ENCODE results near the gene CSF2RB. TPM values are rescaled to one million over a fixed set of nuclear protein-coding genes. Genes with fewer than 3 reads are reported as not detected.

Gene CSF2RB
- total RNA-seq, 1 experiment from 2014 or later = not detected

DNA sequence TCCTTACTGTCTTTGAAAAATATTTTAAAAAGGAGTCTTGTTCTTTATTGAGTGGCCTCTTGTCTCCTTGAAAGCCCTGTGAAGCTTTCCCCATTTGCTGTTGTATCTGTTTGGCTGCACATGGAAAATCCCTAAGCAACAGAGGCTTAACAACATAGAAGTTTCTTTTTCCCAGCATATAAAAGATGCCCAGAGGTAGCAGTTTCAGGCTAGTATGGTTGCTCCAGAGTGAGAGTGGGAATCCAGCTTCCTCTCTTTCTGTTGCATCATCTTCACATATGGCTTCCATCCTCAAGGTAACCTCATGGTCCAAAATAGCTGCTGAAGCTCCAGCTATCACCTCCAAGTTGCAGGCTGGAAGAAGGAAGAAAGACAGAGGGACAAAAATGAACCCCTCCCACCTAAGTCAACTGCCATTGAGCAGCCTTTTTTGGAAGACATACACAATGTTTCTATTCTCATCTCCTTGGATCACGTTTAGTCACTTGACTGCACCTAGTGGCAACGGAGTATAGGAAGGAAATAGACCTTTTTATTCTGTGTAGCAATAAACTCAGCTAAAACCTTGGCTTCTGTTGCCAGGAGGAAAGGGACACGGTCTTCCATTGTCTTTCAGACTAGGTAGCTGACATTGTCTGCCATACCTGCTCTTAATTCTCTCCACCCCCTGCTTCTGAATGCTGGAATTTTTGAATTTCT is 5.3 kb downstream of the CSF2RB start:
- no peak overlapping the region for H3K27ac Mint-ChIP-seq
- no peak for DNase-seq
- no CpG with 5 or more reads among the region's 3 CpGs for whole genome bisulfite sequencing (ENCODE audit: extremely low coverage, insufficient read length, low lambda C conversion rate)

More for the DNA sequence above, 5.3 kb downstream of the CSF2RB start:
- Histone ChIP-seq H2BK120ac (ENCODE audit: low read depth, low read length, poor library complexity, severe bottlenecking) (no peak overlapping the region), H3K23me2 (ENCODE audit: insufficient read length, low read depth, low read length, poor library complexity, severe bottlenecking) (no peaks in the 10 kb centered on the region), H2AFZ (ENCODE audit: low read length) (no peak overlapping the region), H3K27me3 (ENCODE audit: insufficient read depth, low read length) (no peaks in the 10 kb centered on the region; the same call in 1 of the 2 replicates), H3T11ph (ENCODE audit: low read length) (no peak overlapping the region), H3K14ac (ENCODE audit: insufficient read depth, low read length) (no peak overlapping the region), H3K79me2 (ENCODE audit: insufficient read depth, low read length) (no peaks in the 10 kb centered on the region), H2AK5ac (ENCODE audit: insufficient read length, low read length) (no peak overlapping the region), H3K4me1 (ENCODE audit: insufficient read depth, low read length) (no peaks in the 10 kb centered on the region), H2BK15ac (ENCODE audit: low read depth, low read length) (no peak overlapping the region), H3K4me2 (ENCODE audit: insufficient read depth, insufficient read length, low read length) (no peak overlapping the region), H2BK20ac (ENCODE audit: low read depth, low read length, poor library complexity, severe bottlenecking) (no peak overlapping the region), H4K20me1 (ENCODE audit: control insufficient read depth, insufficient read depth, insufficient read length) (no peaks in the 10 kb centered on the region), H4K8ac (replicated peaks; ENCODE audit: insufficient read length, low read depth, low read length) (no peak overlapping the region), H3K27ac (ENCODE audit: insufficient read length, low read depth, low read length) (no peak overlapping the region), H3K9me3 (ENCODE audit: control insufficient read depth, low read depth, low read length) (no peaks in the 10 kb centered on the region), H4K5ac (ENCODE audit: insufficient read length, low read depth, low read length) (no peak overlapping the region), H2BK5ac (ENCODE audit: insufficient read length, low read length) (no peak overlapping the region), H3K23ac (ENCODE audit: insufficient read length, low read depth, low read length) (no peak overlapping the region), H3K79me1 (ENCODE audit: insufficient read depth, low read depth, low read length, poor library complexity, severe bottlenecking) (no peaks in the 10 kb centered on the region), H3K18ac (ENCODE audit: insufficient read length, low read depth, low read length) (no peak overlapping the region), H3K9ac (ENCODE audit: extremely low read depth, insufficient read length, low read length) (no peak overlapping the region), H4K91ac (ENCODE audit: insufficient read length, low read depth, low read length) (no peak overlapping the region), H3K56ac (ENCODE audit: insufficient read length, low read depth, low read length) (no peak overlapping the region), H3K4ac (ENCODE audit: low read depth, low read length) (no peak overlapping the region), H2BK12ac (ENCODE audit: insufficient read length, low read depth, low read length) (no peak overlapping the region)
- TF ChIP-seq, protein P1, sequence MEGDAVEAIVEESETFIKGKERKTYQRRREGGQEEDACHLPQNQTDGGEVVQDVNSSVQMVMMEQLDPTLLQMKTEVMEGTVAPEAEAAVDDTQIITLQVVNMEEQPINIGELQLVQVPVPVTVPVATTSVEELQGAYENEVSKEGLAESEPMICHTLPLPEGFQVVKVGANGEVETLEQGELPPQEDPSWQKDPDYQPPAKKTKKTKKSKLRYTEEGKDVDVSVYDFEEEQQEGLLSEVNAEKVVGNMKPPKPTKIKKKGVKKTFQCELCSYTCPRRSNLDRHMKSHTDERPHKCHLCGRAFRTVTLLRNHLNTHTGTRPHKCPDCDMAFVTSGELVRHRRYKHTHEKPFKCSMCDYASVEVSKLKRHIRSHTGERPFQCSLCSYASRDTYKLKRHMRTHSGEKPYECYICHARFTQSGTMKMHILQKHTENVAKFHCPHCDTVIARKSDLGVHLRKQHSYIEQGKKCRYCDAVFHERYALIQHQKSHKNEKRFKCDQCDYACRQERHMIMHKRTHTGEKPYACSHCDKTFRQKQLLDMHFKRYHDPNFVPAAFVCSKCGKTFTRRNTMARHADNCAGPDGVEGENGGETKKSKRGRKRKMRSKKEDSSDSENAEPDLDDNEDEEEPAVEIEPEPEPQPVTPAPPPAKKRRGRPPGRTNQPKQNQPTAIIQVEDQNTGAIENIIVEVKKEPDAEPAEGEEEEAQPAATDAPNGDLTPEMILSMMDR (conservative IDR thresholded peaks at IDR 0.05) = peak; percentile 18; the same call in 1 of the 3 replicates
- Mint-ChIP-seq H3K9me3 (no peaks in the 10 kb centered on the region; a peak in 2 of 5 replicates), H3K36me3 (ENCODE audit: insufficient read depth in 1 of 3, low read depth in 3 of 3) (no peaks in the 10 kb centered on the region), H3K4me3 (no peak overlapping the region), H3K27me3 (ENCODE audit: low read depth) (peaks cover 68% of the 10 kb centered on the region), H3K4me1 (peaks cover 0 to 7% of the 10 kb centered on the region in 2 experiments; a peak in 3 of 4 replicates)
